CD4-positive, alpha-beta T cell treated with Interleukin-17A for 4 hours (primary cell): Measurements from ENCODE around the gene TMEM237.
"Not testable (repeated sequence)": the region's sequence is repeated elsewhere in the genome, so short reads cannot be mapped to it uniquely, and the experiment has no call there.

Experiments used
- DNase-seq: peaks from one replicate; pipeline ENCODE4 v3.0.0-alpha.2; 2020; ENCODE audit warnings: mixed read lengths

The TMEM237 gene

DNA sequence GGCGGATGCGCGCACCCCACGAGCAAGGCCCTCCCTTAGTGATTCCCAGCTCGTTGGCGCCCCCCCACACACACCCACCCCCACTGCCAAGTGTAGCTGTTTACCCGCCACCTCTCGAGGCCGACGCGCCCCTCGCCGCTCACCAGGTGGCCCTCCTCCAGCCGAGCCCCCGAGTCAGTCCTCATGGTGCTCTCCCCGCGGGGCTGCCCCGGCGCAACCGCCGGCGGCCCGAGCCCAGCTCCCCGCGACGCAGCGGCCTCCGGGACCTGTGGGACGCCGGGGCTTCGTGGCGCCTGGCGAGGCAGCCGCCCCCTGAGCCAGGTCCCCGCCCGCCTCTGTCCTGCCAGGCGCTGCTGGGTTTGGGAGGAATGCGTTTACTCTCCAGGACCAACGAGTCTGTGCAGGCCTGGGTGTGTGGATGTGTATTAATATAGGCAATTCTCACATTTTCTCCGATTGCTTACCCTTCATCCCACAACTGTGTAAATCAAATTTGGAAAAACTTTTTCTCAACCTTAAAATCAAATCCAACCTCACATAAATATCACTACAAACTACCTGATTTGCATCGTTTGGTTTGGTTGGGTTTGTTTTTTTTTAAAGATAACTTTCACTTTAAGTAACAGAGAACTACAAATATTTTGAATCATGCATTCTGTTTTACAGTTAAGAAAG is at the start of gene TMEM237:
Gene TMEM237 (minus strand): TSS at position 288 of the 675 bp plus-strand sequence. CDS start 103 bp downstream, at position 185.
- DNase-seq, result peak; percentile 72

DNA sequence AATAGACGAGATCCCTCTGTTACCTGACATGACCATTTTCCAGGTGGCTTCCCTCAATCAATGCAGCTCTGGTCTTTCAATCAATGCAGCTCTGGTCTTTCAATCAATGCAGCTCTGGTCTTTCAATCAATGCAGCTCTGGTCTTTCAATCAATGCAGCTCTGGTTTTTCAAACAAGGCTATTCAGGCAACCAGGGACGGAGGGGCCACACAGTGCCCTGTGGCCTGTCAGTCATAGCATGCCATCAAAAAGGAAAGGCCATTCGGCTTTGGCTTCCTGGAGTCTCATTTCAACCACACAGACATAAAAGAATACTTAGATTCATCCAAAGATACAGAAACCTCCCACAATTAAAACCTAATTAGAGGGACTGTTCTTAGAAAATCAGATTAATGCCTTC is 41.9 kb upstream of the TMEM237 start:
- DNase-seq, result no peak

GRCh38 chr2:201680743-201681142 is 37.4 kb upstream of the TMEM237 start:
- peak; percentile 11 for DNase-seq

DNA sequence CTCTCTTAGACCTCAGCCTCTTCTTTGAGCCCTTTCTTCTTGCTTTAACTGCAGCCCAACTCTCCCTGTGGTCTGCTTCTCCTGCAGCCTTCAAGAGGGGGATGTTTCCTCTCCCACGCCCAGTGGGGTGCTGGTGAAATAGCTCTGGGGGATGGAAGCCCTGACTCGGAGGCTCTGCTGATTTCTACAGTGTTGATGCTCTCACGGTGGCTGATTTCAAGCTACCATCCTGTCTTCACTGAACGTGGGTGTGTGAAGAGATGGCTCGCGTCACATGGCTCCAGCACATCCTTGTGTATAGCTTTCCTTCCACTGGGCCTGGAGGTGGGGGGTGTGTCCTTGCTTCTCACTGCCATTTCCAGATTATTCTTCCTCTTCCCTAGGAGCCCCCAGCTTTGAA is 35.1 kb upstream of the TMEM237 start:
- no peak for DNase-seq

DNA sequence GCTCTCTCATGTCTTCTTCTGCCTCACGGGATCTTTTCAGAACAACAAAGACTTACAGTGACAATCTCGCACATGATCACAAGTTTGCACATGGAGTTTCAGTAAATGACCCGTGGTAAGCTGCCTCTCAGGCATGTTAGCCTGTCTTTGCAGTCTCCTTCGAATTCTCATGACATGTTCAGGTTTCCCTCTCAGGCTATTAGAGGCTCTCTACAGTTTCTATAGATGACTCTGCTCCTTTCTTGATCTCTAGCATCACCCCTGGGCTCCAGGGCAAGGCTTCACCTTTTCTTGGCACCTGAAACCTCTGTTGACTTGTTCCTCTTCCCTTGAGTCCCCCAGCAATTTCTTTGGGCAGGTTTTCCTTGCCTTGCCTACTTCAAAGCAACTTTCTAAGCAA is 32.2 kb upstream of the TMEM237 start:
- DNase-seq, result no peak

- no peak for DNase-seq
Observed at GRCh38 chr2:201674794-201675193, 31.5 kb upstream of the TMEM237 start.

- DNase-seq, result no peak
Observed at GRCh38 chr2:201674298-201674697, 31.0 kb upstream of the TMEM237 start.

GRCh38 chr2:201673546-201673945 is 30.2 kb upstream of the TMEM237 start:
- DNase-seq, result no peak

DNA sequence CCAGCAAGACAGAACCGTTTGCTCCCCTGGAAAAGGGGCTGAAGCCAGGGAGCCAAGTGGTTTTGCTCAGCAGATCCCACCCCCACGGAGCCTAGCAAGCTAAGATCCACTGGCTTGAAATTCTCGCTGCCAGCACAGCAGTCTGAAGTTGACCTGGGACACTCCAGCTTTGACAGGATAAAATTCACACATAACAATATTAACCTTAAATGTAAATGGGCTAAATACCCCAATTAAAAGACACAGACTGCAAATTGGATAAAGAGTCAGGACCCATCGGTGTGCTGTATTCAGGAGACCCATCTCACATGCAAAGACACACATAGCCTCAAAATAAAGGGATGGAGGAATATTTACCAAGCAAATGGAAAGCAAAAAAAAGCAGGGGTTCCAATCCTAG is 27.9 kb upstream of the TMEM237 start:
- DNase-seq, result not testable (repeated sequence)

DNA sequence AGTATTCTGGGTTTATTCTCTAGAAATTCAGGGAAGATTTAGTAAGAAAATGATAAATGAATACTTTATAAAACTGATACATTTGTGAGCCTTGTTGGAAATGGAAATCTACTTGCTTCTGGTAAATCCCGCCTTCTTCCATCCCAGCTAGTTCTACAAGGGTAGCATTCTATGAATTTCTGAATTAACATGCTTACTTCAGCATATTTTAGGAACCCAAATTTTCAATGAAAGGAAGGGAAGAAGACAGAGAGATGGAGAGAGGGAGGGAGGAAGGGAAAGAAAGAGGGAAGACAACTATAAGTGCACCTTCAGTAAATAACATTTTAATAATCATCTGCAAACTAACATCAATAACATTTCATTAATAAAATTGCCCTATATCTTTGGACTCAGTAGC is 26.6 kb upstream of the TMEM237 start:
- no peak for DNase-seq

DNA sequence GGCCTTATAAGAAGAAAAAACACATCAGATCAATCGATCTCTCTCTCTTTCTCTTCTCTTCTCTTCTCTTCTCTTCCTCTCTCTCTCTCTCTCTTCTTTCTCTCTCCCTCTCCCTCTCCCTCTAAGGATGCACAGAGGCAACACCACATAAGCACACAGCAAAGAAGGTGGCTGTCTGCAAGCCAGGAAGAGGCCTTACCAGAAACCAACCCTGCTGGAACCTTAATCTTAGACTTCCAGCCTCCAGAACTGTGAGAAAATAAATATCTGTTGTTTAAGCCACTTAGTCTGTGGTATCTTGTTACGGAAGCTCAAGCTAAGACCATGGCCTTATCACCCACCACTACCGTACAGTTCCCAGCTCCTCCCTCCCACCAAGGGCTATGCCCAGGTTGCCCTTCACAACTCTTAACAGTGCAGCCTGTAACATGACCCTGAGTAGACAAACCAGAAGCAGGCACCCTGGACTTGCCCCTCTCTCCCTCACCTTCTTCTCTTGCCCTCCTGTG is 25.2 kb upstream of the TMEM237 start:
- DNase-seq, result no peak

DNA sequence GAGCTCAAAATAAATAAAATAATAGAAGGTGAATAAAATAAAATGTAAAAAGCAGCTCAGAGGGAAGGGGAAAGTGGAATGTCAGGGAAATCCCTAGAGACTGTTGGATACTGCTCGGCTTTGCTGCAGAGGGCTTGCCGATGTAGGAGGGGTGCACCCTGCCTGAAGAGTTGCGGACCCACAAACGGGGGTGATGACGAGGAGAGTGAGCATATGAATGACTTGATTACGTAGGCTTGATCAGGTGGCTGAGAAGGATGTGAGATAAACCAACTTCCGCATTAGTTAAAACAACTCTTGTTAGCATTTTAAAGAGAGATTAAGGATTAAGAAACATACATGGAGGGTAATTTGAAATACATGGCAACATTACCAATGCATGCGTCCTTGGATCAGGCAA is 21.0 kb upstream of the TMEM237 start:
- DNase-seq, result no peak

GRCh38 chr2:201661366-201661765 is 18.1 kb upstream of the TMEM237 start:
- no peak for DNase-seq

DNA sequence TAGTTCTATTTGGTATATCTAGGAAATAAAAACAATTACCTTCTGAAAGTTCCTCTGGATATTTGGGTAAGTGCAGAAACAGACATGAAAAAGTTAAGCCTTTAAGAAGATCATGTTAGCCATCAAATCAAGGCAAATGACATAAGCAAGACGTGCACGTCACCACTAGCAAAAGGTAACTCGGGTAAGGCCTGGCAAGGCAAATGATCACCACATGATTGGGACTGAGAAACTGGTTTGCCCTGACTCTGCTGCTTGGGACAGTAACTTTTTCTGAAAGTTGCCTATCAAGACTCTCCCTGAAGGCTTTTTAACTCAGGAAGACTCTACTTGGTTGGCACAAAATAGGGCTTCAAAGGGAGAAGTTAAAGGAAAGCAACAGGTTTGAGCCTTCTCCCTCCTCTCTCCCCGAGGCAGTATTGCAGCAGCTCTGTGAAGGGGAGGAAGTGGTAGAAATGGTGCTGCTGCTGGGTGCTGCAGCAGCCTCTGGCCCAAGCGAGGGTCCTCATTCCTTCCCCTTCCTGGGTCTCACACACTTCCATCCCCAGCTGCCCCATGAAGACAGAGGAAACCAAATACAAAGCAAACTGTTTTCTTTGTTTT is 17.1 kb upstream of the TMEM237 start:
- no peak for DNase-seq

GRCh38 chr2:201656740-201657139 is 13.4 kb upstream of the TMEM237 start:
- no peak for DNase-seq

DNA sequence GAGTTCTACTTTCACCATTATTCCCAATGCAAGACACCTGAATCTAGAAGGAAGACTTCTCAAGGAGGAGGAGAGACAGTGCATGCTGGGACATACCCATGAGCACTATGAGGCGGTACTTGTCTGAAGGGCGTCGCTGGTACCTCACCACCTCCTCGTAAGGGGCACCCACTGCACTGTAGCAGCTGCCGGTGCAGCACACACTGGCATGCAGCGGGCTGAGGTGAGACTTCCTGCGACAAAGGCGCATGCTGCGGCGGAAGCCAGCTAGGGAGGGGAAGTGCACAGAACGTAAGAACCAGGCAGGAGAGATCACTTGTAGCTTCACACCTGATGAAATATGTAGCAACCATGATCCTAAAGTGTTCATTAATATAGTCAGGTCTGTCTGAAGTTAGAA is 12.8 kb upstream of the TMEM237 start:
- no peak for DNase-seq

DNA sequence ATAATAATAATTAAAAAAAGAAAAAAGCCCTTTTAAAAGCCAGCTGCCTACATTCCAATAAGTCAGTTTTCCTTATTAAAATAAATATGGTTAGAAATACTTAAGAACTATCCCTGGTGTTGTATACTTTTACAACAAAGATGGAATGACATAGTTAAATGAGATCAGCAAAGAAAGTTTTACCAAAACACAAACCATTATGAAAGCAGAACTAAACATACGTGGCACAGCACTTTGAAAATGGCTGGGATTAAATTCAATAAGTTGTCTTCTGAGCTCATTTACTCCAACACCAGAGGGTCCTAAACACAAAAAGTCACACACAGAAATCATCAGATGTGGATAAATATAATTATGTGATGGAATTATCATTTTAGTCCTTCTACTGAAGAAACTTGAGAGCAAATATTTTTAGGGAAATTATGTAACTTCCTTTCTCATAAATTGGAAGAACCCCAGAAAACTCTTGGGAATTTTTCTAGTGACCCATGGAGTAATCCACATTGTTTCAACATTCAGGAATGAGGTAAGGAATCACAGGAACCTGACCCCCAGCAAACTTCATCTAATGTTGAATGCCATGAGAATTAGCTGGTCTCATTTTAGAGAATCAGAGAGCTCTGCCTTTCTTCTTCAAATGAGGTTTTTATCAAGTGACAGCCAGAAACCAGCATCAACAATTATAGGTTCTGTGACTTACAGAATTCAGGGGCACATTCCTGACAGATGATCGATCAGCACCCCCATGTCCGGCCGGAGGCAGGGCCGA is 11.5 kb upstream of the TMEM237 start:
- DNase-seq, result no peak

GRCh38 chr2:201653221-201653620 is 9.9 kb upstream of the TMEM237 start:
- no peak for DNase-seq

GRCh38 chr2:201649442-201649841 is 6.1 kb upstream of the TMEM237 start:
- DNase-seq, result no peak

DNA sequence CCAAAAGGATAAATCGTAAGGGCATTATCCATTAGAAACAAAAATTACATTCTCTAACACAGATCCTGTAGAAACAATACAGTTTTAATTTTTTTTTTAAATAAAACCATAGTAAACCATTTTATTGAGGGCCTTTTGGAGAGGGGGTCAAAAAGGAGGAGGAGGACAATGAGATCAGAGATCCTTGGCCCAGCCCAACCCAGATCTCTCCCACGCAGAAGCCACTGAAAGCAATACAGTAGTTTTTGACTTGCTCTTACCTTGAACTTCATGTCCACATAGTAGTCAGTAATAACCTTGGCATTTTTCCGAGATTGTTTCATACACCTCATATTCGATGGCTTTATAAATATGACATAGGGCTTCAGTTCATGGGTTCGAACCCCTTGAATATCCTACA is 4.1 kb upstream of the TMEM237 start:
- no peak for DNase-seq

GRCh38 chr2:201644001-201644400 is 698 bp upstream of the TMEM237 start:
- DNase-seq, result no peak

GRCh38 chr2:201642579-201643215 is 606 bp downstream of the TMEM237 start:
- peak; percentile 85 for DNase-seq

DNA sequence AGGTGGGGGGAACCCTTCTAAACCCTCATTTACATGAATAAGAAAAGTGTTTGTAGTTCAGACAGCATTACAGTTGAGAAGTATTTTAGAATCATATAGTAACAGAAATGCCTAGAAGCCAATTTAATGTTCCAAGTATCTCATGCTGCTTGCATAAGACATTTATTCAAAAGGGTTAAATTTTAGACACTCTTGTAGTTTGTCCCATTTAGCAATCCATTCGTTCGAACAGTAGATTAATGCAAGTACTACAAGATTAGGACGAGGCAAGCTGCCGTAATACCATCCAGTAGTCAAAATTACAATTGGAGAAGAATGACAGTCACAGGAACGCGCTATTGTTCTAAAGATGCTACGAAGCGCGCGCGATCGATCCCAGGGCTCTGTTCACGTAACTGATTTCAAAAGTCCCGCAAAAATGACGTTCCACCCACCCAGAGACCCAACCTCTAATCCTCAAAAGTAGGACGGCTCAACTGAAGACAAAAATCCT is 1.2 kb downstream of the TMEM237 start:
- no peak for DNase-seq
